H1 (cell line): Measurements from ENCODE around the gene PPP1CC. TPM values are rescaled to one million over a fixed set of nuclear protein-coding genes. Genes with fewer than 3 reads are reported as not detected.

Experiments used
- CTCF ChIA-PET: fragments of 300-600 bp; sonication (Branson Sonifier 250); formaldehyde crosslinking; loops from one replicate; lab custom pipeline; 2021; ENCODE audit not compliant: partially characterized antibody; lab: Charles Lee
- POLR2A ChIA-PET: fragments of 300-600 bp; sonication (Branson Sonifier 250); formaldehyde crosslinking; loops from one replicate; lab custom pipeline; 2021; ENCODE audit warnings: inconsistent platforms; ENCODE audit not compliant: partially characterized antibody; lab: Charles Lee
- DNase-seq, 2 experiments: peaks; one replicate each; pipeline versions ENCODE4 v3.0.0 to v3.0.0-alpha.2; 2010 to 2022; ENCODE audit warnings: low spot score in 2 of 2, low read depth in 1 of 2, mixed read lengths in 1 of 2
- FAIRE-seq: peaks from 2 replicates; lab custom pipeline; 2011; peaks lifted over from hg19 to GRCh38; lab: Jason Lieb, UNC
- H2AFZ ChIP-seq: 2 replicates; pipeline ENCODE4 v1.8.1; 2012; ENCODE audit warnings: low read length, inconsistent platforms
- H2AK5ac ChIP-seq: 2 replicates; pipeline ENCODE4 v1.6.1; 2013; ENCODE audit warnings: low read depth, low read length
- H2BK120ac ChIP-seq: replicated peaks from 2 replicates; pipeline ENCODE3; 2013; ENCODE audit warnings: low read depth, low read length, inconsistent platforms
- H2BK12ac ChIP-seq: 2 replicates; pipeline ENCODE4 v1.6.1; 2013; ENCODE audit warnings: low read depth, low read length
- H2BK15ac ChIP-seq: 2 replicates; pipeline ENCODE4 v1.6.1; 2013; ENCODE audit warnings: low read length
- H2BK20ac ChIP-seq: 2 replicates; pipeline ENCODE4 v1.6.1; 2013; ENCODE audit warnings: low read length
- H2BK5ac ChIP-seq: 2 replicates; pipeline ENCODE4 v1.6.1; 2013; ENCODE audit warnings: low read depth, low read length
- H3K14ac ChIP-seq: 2 replicates; pipeline ENCODE4 v1.6.1; 2013; ENCODE audit warnings: inconsistent platforms; ENCODE audit not compliant: insufficient read length
- H3K18ac ChIP-seq: 2 replicates; pipeline ENCODE4 v1.6.1; 2013; ENCODE audit warnings: low read length; ENCODE audit errors: extremely low read depth
- H3K23ac ChIP-seq: 2 replicates; pipeline ENCODE4 v1.6.1; 2013; ENCODE audit warnings: inconsistent platforms; ENCODE audit not compliant: insufficient read length
- H3K23me2 ChIP-seq: 2 replicates; pipeline ENCODE4 v1.6.1; 2013; ENCODE audit warnings: low read depth, low read length
- H3K27ac ChIP-seq: 2 replicates; pipeline ENCODE4 v1.6.1; 2011; ENCODE audit warnings: low read depth, low read length, inconsistent platforms
- H3K27me3 ChIP-seq, 4 experiments: replicated peaks in 1 of 4; 1 replicate in 1 of 4; 2 replicates in 3 of 4; pipeline versions ENCODE4 v1.6.1 to v1.8.1; 2011 to 2013; ENCODE audit warnings: low read length in 3 of 4, mild to moderate bottlenecking in 3 of 4, inconsistent platforms in 2 of 4, mixed read lengths in 2 of 4, moderate library complexity in 1 of 4; ENCODE audit not compliant: control insufficient read depth in 3 of 4, insufficient read depth in 3 of 4; ENCODE audit errors: extremely low read depth in 1 of 4
- H3K36me3 ChIP-seq, 4 experiments: 2 replicates each; pipeline versions ENCODE4 v1.6.1 to v1.8.1; 2011 to 2013; ENCODE audit warnings: mild to moderate bottlenecking in 4 of 4, low read length in 3 of 4, moderate library complexity in 2 of 4, control low read depth in 1 of 4, inconsistent platforms in 1 of 4; ENCODE audit not compliant: insufficient read depth in 4 of 4, control insufficient read depth in 2 of 4
- H3K4ac ChIP-seq: replicated peaks from 2 replicates; pipeline ENCODE3; 2013; ENCODE audit warnings: low read length, low read depth, mixed read lengths, inconsistent platforms; ENCODE audit not compliant: insufficient read length
- H3K4me1 ChIP-seq, 4 experiments: replicated peaks in 1 of 4; 1 replicate in 1 of 4; 2 replicates in 3 of 4; pipeline versions ENCODE4 v1.6.1 to v1.8.1; 2011 to 2013; ENCODE audit warnings: low read length in 3 of 4, inconsistent platforms in 2 of 4, mixed read lengths in 1 of 4; ENCODE audit not compliant: insufficient read depth in 4 of 4, control insufficient read depth in 3 of 4
- H3K4me2 ChIP-seq, 2 experiments: 2 replicates each; pipeline versions ENCODE4 v1.6.1 to v1.8.1; 2011 to 2013; ENCODE audit warnings: low read depth in 2 of 2, low read length in 2 of 2, control low read depth in 1 of 2, inconsistent platforms in 1 of 2, mild to moderate bottlenecking in 1 of 2; ENCODE audit not compliant: insufficient read depth in 1 of 2
- H3K4me3 ChIP-seq, 4 experiments: fragments of 200-600, 300-600 bp in 1 of 4; sonication (generic), shearing (Covaris generic), sonication (Bioruptor Twin) in 1 of 4; 2 replicates each; pipeline versions ENCODE4 v1.5.1 to v1.8.1; 2011 to 2016; ENCODE audit warnings: low read length in 4 of 4, low read depth in 3 of 4, control low read depth in 2 of 4, inconsistent platforms in 2 of 4, mild to moderate bottlenecking in 2 of 4, mixed read lengths in 1 of 4, moderate library complexity in 1 of 4; ENCODE audit not compliant: insufficient read depth in 2 of 4; ENCODE audit errors: extremely low read depth in 1 of 4
- H3K56ac ChIP-seq: replicated peaks from 2 replicates; pipeline ENCODE3; 2013; ENCODE audit warnings: low read depth, mild to moderate bottlenecking, mixed read lengths, low read length, inconsistent platforms; ENCODE audit not compliant: insufficient read length
- H3K79me1 ChIP-seq: 2 replicates; pipeline ENCODE4 v1.6.1; 2013; ENCODE audit warnings: low read depth, low read length, control low read depth
- H3K79me2 ChIP-seq, 2 experiments: 2 replicates each; pipeline versions ENCODE4 v1.6.1 to v1.8.1; 2012 to 2013; ENCODE audit warnings: low read length in 2 of 2, mild to moderate bottlenecking in 2 of 2, inconsistent platforms in 1 of 2; ENCODE audit not compliant: insufficient read depth in 2 of 2, control insufficient read depth in 1 of 2
- H3K9ac ChIP-seq, 4 experiments: replicated peaks in 1 of 4; 1 replicate in 1 of 4; 2 replicates in 3 of 4; pipeline versions ENCODE4 v1.6.1 to v1.8.1; 2011 to 2013; ENCODE audit warnings: low read depth in 3 of 4, low read length in 3 of 4, control low read depth in 2 of 4, mild to moderate bottlenecking in 2 of 4, moderate library complexity in 2 of 4, inconsistent platforms in 1 of 4; ENCODE audit errors: extremely low read depth in 1 of 4
- H3K9me3 ChIP-seq, 2 experiments: 2 replicates each; pipeline versions ENCODE4 v1.6.1 to v1.8.1; 2012 to 2013; ENCODE audit warnings: mild to moderate bottlenecking in 2 of 2, moderate library complexity in 2 of 2, control low read depth in 1 of 2, inconsistent platforms in 1 of 2, low read depth in 1 of 2, low read length in 1 of 2, mixed read lengths in 1 of 2; ENCODE audit not compliant: insufficient read depth in 2 of 2
- H4K20me1 ChIP-seq, 2 experiments: replicated peaks in 1 of 2; 2 replicates each; pipeline versions ENCODE3 to v1.8.1; 2011 to 2013; ENCODE audit warnings: inconsistent platforms in 2 of 2, low read length in 2 of 2, mild to moderate bottlenecking in 1 of 2; ENCODE audit not compliant: insufficient read depth in 2 of 2, control insufficient read depth in 1 of 2
- H4K5ac ChIP-seq: 2 replicates; pipeline ENCODE4 v1.6.1; 2013; ENCODE audit warnings: low read length, low read depth, mixed read lengths, inconsistent platforms; ENCODE audit not compliant: insufficient read length
- H4K8ac ChIP-seq: 2 replicates; pipeline ENCODE4 v1.8.0; 2013; ENCODE audit warnings: mild to moderate bottlenecking, moderate library complexity, low read length, inconsistent platforms; ENCODE audit not compliant: insufficient read depth; ENCODE audit errors: extremely low read depth
- H4K91ac ChIP-seq: replicated peaks from 2 replicates; pipeline ENCODE3; 2013; ENCODE audit warnings: low read length, mixed read lengths, inconsistent platforms; ENCODE audit not compliant: insufficient read length
- RXRA ChIP-seq: IDR thresholded peaks from 2 replicates; pipeline ENCODE4 v1.6.1; 2011; ENCODE audit warnings: low read depth, mild to moderate bottlenecking, low read length, moderate library complexity; ENCODE audit not compliant: insufficient read depth
- SP2 ChIP-seq: IDR thresholded peaks from 2 replicates; pipeline ENCODE4 v1.6.1; 2012; ENCODE audit warnings: mild to moderate bottlenecking, low read length, inconsistent platforms
- WGBS, 2 experiments: shearing (Covaris generic) in 1 of 2; methylation state at CpG; one replicate each; pipeline versions ENCODE4 v1.1.6 to v1.1.7; 2013 to 2015; ENCODE audit warnings: low lambda C conversion rate in 2 of 2, mixed read lengths in 2 of 2, inconsistent platforms in 1 of 2, low coverage in 1 of 2, missing lambda C conversion rate in 1 of 2; ENCODE audit not compliant: insufficient replicate concordance in 2 of 2, insufficient coverage in 1 of 2, insufficient read length in 1 of 2; ENCODE audit errors: extremely low coverage in 1 of 2, missing lambda C conversion rate in 1 of 2; 5-methylcytosine and 5-hydroxymethylcytosine counted together
- polyA plus RNA-seq, 7 experiments: library from polyadenylated mRNA; depleted of rRNA in 3 of 7; stranded (reverse) in 5 of 7; unstranded in 2 of 7; fragments of >200 nt in 5 of 7; fragments of 200-250 nt in 2 of 7; gene quantifications; 1 replicate in 5 of 7; 2 replicates in 1 of 7; 4 replicates in 1 of 7; pipeline versions ENCODE4 v1.2.1 to v1.2.3, GENCODE V29; 2011 to 2013; ENCODE audit warnings: missing spikeins in 2 of 7, mixed read lengths in 2 of 7
- total RNA-seq: library from RNA; stranded (reverse); fragmentation: NEBNext Ultra II Directional; extraction: Animal tissue kit (Norgen Biotek cat#: 25700); gene quantifications from 2 replicates; pipeline ENCODE4 v1.2.1, GENCODE V29; 2021

PPP1CC gene
- total and polyA plus RNA-seq, 2 of the 8 experiments (the other 6 are each of a cell fraction or from before 2014, with no cell fraction given): 193 to 350 TPM

DNA sequence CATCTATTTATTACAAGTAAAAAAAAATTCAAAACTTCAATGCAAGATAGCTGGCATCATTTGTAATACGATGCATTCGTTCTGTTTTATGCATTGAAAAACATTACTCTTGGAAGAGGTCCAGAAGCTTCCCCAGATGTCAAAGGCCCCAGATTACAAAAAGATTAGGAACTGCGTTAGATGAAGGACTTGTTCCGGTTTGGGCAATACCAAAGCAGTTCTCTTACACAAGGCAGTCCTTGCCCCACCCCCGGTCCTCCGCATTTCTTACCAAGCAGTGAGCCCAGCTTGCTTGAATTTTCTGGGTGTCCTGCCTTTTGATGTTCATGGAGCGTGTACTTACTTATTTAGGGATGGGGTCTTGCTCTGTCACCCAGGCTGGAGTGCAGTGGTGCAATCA, 49.0 kb downstream of the PPP1CC start:
- no peak for FAIRE-seq
- CTCF ChIA-PET: interaction anchor here (0.6 to 1.3 kb wide), 2 partner anchors 37 to 142 kb away, joined by 4 read pairs; no protein-coding TSS in a partner anchor
- H3K56ac ChIP-seq: no peak overlapping the region

More for the DNA sequence above, 49.0 kb downstream of the PPP1CC start:
- Histone ChIP-seq H2BK15ac (no peak overlapping the region), H3K27me3 (no peaks in the 10 kb centered on the region; a peak in 1 of 7 replicates), H3K4me3 (no peak overlapping the region), H2BK20ac (no peak overlapping the region), H3K18ac (no peak overlapping the region), H3K79me1 (no peaks in the 10 kb centered on the region), H2BK120ac (no peak overlapping the region), H3K23ac (no peak overlapping the region), H3K79me2 (no peaks in the 10 kb centered on the region), H3K27ac (no peak overlapping the region), H3K14ac (no peak overlapping the region), H4K8ac (no peak overlapping the region), H4K5ac (no peak overlapping the region), H3K4ac (no peak overlapping the region), H3K4me1 (peaks cover 4 to 13% (median 7%) of the 10 kb centered on the region in 4 experiments), H2BK5ac (no peak overlapping the region), H2AK5ac (no peak overlapping the region), H4K20me1 (no peaks in the 10 kb centered on the region), H2AFZ (no peak overlapping the region), H4K91ac (no peak overlapping the region), H3K36me3 (no peaks in the 10 kb centered on the region), H3K4me2 (no peak overlapping the region), H3K9ac (no peak overlapping the region), H2BK12ac (no peak overlapping the region), H3K9me3 (no peaks in the 10 kb centered on the region), H3K23me2 (peaks cover 3% of the 10 kb centered on the region; the same call in 1 of the 2 replicates)
- POLR2A ChIA-PET: interaction anchor here (0.6 to 0.8 kb wide), 2 partner anchors 9 to 1119 kb away, joined by 3 to 4 read pairs; no protein-coding TSS in a partner anchor
- WGBS, 2 experiments: 91% methylated on average over 7 of the region's 7 CpGs; no CpG with 5 or more reads in 1 of the 2 experiments
- DNase-seq: no peak
- TF ChIP-seq SP2 (no peak), RXRA (no peak)
- TF ChIP-seq, all 59 proteins: peak for 0
